Measurements from ENCODE around the gene ENDOD1.
"Not testable (repeated sequence)": the region's sequence is repeated elsewhere in the genome, so short reads cannot be mapped to it uniquely, and the experiment has no call there.

Gene ENDOD1

GRCh38 chr11:95104856-95105255 lies 15.2 kb downstream of the ENDOD1 start:
- no peak for DNase-seq

GRCh38 chr11:95108159-95108611 lies 18.5 kb downstream of the ENDOD1 start:
- no peak for DNase-seq

- DNase-seq: no peak
These were observed 19.3 kb downstream of the ENDOD1 start for GRCh38 chr11:95108671-95109551.

- DNase-seq: not testable (repeated sequence)
These were observed 21.8 kb downstream of the ENDOD1 start for GRCh38 chr11:95111471-95111870.

GRCh38 chr11:95111923-95112540 lies 22.4 kb downstream of the ENDOD1 start:
- no peak for DNase-seq

- no peak for DNase-seq
These were observed 26.0 kb downstream of the ENDOD1 start for GRCh38 chr11:95115597-95115996.

GRCh38 chr11:95119361-95120060 lies 29.9 kb downstream of the ENDOD1 start:
- no peak for DNase-seq

GRCh38 chr11:95121698-95122097 lies 32.1 kb downstream of the ENDOD1 start:
- no peak for DNase-seq

- DNase-seq: no peak
These were observed 33.9 kb downstream of the ENDOD1 start for GRCh38 chr11:95123556-95123955.

GRCh38 chr11:95128602-95129001 lies 39.0 kb downstream of the ENDOD1 start:
- no peak for DNase-seq

- DNase-seq: no peak
These were observed 43.3 kb downstream of the ENDOD1 start for GRCh38 chr11:95132956-95133355.

GRCh38 chr11:95134491-95134890 lies 44.8 kb downstream of the ENDOD1 start:
- DNase-seq: no peak

GRCh38 chr11:95135155-95135554 lies 45.5 kb downstream of the ENDOD1 start:
- DNase-seq: no peak

GRCh38 chr11:95135880-95136279 lies 46.2 kb downstream of the ENDOD1 start:
- DNase-seq: no peak

- not testable (repeated sequence) for DNase-seq
These were observed 47.1 kb downstream of the ENDOD1 start for GRCh38 chr11:95136747-95137146.

GRCh38 chr11:95137299-95137698 lies 47.7 kb downstream of the ENDOD1 start:
- DNase-seq: no peak

- no peak for DNase-seq
These were observed 48.8 kb downstream of the ENDOD1 start for GRCh38 chr11:95138448-95138847.

- no peak for DNase-seq
These were observed 50.9 kb downstream of the ENDOD1 start for GRCh38 chr11:95140397-95141033.

- no peak for DNase-seq
These were observed 52.8 kb downstream of the ENDOD1 start for GRCh38 chr11:95142431-95142830.

- DNase-seq: no peak
These were observed 53.5 kb downstream of the ENDOD1 start for GRCh38 chr11:95143106-95143681.

GRCh38 chr11:95144313-95145235 lies 54.9 kb downstream of the ENDOD1 start:
- DNase-seq: no peak
